ENCODE measurements around the gene CAB39L.

DNA sequence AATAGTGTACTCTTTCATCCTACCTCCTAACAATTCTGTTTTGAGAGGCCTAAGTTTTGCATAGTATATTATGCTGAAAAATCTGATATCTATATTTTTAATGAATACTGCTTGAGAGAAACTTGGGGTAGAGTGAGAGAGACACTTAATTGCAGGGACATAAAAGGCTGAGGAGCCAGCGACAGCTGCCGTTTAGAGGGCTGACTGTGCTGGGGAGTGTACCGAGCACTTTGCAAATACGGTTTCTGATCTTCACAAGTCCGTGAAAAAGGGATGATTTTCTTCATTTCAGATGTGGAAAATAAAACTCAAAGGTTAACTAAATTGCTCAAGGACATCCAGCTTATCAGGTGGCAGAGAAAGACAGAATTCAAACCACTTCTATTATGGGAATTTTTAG lies 97.4 kb downstream of the CAB39L start:
- TF ChIP-seq HDAC2 (CRISPR knock-in tag; IDR thresholded peaks at IDR 0.05) = no peak
- TF ChIP-seq POLR2A (IDR thresholded peaks at IDR 0.05; ENCODE audit: insufficient read depth in 1 of 2, low read depth in 2 of 2, low read length in 2 of 2) = no peak
- TF ChIP-seq KMT2A (CRISPR knock-in tag; IDR thresholded peaks at IDR 0.05) = no peak
- TF ChIP-seq EP300 (IDR thresholded peaks at IDR 0.05; ENCODE audit: low read depth in 2 of 2, low read length in 2 of 2) = no peak
- no peak for TF ChIP-seq EP300 (CRISPR knock-in tag; IDR thresholded peaks at IDR 0.05; ENCODE audit: borderline replicate concordance)
- no peak for TF ChIP-seq GABPA (IDR thresholded peaks at IDR 0.05; ENCODE audit: low read depth, low read length)
- TF ChIP-seq GABPA (CRISPR knock-in tag; IDR thresholded peaks at IDR 0.05; ENCODE audit: low read depth) = no peak
- TF ChIP-seq, protein P1, sequence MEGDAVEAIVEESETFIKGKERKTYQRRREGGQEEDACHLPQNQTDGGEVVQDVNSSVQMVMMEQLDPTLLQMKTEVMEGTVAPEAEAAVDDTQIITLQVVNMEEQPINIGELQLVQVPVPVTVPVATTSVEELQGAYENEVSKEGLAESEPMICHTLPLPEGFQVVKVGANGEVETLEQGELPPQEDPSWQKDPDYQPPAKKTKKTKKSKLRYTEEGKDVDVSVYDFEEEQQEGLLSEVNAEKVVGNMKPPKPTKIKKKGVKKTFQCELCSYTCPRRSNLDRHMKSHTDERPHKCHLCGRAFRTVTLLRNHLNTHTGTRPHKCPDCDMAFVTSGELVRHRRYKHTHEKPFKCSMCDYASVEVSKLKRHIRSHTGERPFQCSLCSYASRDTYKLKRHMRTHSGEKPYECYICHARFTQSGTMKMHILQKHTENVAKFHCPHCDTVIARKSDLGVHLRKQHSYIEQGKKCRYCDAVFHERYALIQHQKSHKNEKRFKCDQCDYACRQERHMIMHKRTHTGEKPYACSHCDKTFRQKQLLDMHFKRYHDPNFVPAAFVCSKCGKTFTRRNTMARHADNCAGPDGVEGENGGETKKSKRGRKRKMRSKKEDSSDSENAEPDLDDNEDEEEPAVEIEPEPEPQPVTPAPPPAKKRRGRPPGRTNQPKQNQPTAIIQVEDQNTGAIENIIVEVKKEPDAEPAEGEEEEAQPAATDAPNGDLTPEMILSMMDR (CRISPR knock-in tag; IDR thresholded peaks at IDR 0.05) = no peak
- no peak for TF ChIP-seq TCF7L2 (IDR thresholded peaks at IDR 0.05; ENCODE audit: low read depth, low read length)
- no peak for TF ChIP-seq ZNF124 (CRISPR knock-in tag; IDR thresholded peaks at IDR 0.05)
- TF ChIP-seq SOX5 (CRISPR knock-in tag; IDR thresholded peaks at IDR 0.05; ENCODE audit: borderline replicate concordance) = no peak
- no peak for TF ChIP-seq SIN3A (IDR thresholded peaks at IDR 0.05; ENCODE audit: borderline replicate concordance, low read depth, low read length)

Data from HepG2 (cell line).